ENCODE data around the gene ENAH.
"Not testable (repeated sequence)": the region's sequence is repeated elsewhere in the genome, so short reads cannot be mapped to it uniquely, and the experiment has no call there.

ENAH gene

GRCh38 chr1:225642177-225642576 is 10.7 kb downstream of the ENAH start:
- DNase-seq, result no peak

GRCh38 chr1:225638853-225639252 is 14.1 kb downstream of the ENAH start:
- DNase-seq, result no peak

- no peak for DNase-seq
These were observed 15.2 kb downstream of the ENAH start for GRCh38 chr1:225637651-225638199.

- DNase-seq, result not testable (repeated sequence)
These were observed 15.9 kb downstream of the ENAH start for GRCh38 chr1:225636992-225637391.

- DNase-seq, result no peak
These were observed 17.3 kb downstream of the ENAH start for GRCh38 chr1:225635649-225636048.

GRCh38 chr1:225632836-225633235 is 20.1 kb downstream of the ENAH start:
- DNase-seq, result not testable (repeated sequence)

GRCh38 chr1:225631021-225631663 is 21.8 kb downstream of the ENAH start:
- no peak for DNase-seq

GRCh38 chr1:225629483-225629882 is 23.4 kb downstream of the ENAH start:
- no peak for DNase-seq

- not testable (repeated sequence) for DNase-seq
These were observed 24.1 kb downstream of the ENAH start for GRCh38 chr1:225628794-225629193.

GRCh38 chr1:225627304-225627947 is 25.5 kb downstream of the ENAH start:
- no peak for DNase-seq

- DNase-seq, result no peak
These were observed 26.2 kb downstream of the ENAH start for GRCh38 chr1:225626698-225627097.

- no peak for DNase-seq
These were observed 35.0 kb downstream of the ENAH start for GRCh38 chr1:225617956-225618355.

GRCh38 chr1:225617479-225617878 is 35.4 kb downstream of the ENAH start:
- no peak for DNase-seq

GRCh38 chr1:225615403-225615790 is 37.5 kb downstream of the ENAH start:
- DNase-seq, result not testable (repeated sequence)

GRCh38 chr1:225613006-225613405 is 39.9 kb downstream of the ENAH start:
- DNase-seq, result no peak

- DNase-seq, result no peak
These were observed 40.6 kb downstream of the ENAH start for GRCh38 chr1:225612287-225612686.

- DNase-seq, result no peak
These were observed 41.2 kb downstream of the ENAH start for GRCh38 chr1:225611537-225612223.

GRCh38 chr1:225610539-225610938 is 42.4 kb downstream of the ENAH start:
- no peak for DNase-seq

GRCh38 chr1:225608014-225608796 is 44.7 kb downstream of the ENAH start:
- no peak for DNase-seq

- no peak for DNase-seq
These were observed 45.6 kb downstream of the ENAH start for GRCh38 chr1:225607355-225607754.

- DNase-seq, result no peak
These were observed 49.2 kb downstream of the ENAH start for GRCh38 chr1:225603538-225604354.

- no peak for DNase-seq
These were observed 50.2 kb downstream of the ENAH start for GRCh38 chr1:225602590-225603206.

Data from CD4-positive, alpha-beta T cell treated with Interleukin-10 for 1 hour (primary cell).